DMS 273 treated with DMSO at 0.1 percent for 48 hours (cell line): ENCODE results near the gene NFS1.
"Not testable (repeated sequence)": the region's sequence is repeated elsewhere in the genome, so short reads cannot be mapped to it uniquely, and the experiment has no call there.

ENCODE experiments used
- DNase-seq: peaks from one replicate; lab custom pipeline; 2025; lab: John Stamatoyannopoulos, UW

Gene NFS1

DNA sequence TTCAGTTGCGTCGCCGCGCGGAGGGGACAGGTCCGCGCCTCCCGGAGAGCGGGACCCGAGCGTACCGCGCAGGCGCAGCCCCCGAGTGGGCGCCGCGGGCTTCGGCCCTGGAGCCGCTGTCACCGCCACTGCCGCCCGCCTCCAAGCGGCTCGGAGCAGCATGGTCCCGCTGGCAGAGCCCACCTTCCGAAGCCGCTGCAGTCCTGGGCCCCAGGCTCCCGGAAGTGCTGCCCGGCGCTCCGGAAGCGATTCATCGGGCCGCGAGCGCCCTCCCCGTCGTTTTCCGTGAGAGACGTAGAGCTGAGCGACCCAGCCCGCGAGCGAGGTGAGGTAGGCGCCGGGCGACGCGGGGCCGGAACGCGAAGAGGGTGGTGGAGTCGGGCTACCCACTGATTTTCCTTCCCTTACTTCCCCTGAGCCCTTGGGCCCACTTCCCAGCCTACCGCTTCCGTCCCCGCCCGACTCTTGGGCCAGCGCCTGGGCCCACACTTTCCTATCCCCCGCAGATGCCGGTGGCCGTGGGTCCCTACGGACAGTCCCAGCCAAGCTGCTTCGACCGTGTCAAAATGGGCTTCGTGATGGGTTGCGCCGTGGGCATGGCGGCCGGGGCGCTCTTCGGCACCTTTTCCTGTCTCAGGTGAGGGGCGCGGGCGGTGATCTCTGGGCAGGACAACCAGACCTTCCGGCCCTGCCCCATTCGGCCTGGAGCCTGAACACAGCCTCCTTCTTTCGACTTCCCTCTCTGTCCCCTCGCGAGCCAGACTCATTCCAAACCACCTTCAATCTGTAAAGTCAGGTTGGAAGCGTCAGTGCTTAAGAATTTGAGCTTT, at the start of gene NFS1, which contains the start of gene ROMO1:
NFS1 (minus strand) TSS at position 226 of the 830 bp plus-strand sequence; CDS start at position 162, 64 bp downstream.
ROMO1 (plus strand) TSS at position 279 of the 830 bp plus-strand sequence; CDS start at position 507, 228 bp downstream.
- peak; percentile 29 for DNase-seq

DNA sequence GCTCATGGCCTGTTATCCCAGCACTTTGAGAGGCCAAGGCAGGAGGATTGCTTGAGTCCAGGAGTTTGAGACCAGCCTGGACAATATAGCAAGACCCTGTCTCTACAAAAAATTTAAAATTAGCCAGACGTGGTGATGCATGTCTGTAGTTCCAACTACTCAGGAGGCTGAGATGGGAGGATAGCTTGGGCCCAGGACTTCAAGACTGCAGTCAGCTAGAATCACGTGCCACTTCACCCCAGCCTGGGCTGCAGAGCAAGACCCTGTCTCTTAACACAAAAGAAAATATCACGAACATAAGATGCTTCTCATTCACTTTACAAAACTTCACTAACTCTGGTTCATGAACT, 45.3 kb upstream of the NFS1 start:
- DNase-seq: not testable (repeated sequence)

DNA sequence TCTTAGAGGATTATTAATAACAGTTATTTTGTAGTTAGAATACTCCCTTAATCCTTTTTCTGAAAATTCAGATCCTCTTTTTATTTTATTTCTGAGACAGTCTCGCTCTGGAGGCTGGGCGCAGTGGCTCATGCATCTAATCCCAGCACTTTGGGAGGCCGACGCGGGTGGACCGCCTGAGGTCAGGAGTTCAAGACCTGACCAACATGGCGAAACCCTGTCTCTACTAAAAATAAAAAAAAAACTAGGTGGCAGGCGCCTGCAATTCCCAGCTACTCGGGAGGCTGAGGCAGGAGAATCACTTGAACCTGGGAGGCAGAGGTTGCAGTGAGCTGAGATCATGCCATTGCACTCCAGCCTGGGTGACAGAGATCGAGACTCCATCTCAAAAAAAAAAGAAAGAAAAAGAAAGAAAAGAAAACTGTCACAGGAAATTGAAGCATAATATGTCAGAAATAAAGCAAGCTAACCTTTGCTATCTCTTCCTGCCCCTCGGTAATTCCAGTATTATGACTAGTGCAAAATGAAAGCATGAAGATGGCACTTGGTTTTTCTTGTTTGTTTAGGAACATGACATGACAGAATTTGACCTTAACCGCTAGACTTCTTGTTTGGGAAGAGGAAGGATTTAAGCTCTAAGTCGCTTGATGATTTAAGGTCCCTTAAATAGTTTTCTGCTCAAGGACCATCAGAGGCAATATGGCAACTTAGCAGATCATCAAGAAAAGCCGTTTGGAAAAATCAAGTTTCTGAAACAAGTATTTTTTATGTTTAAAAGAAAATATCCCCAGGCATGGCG, 44.7 kb upstream of the NFS1 start:
- DNase-seq: no peak

DNA sequence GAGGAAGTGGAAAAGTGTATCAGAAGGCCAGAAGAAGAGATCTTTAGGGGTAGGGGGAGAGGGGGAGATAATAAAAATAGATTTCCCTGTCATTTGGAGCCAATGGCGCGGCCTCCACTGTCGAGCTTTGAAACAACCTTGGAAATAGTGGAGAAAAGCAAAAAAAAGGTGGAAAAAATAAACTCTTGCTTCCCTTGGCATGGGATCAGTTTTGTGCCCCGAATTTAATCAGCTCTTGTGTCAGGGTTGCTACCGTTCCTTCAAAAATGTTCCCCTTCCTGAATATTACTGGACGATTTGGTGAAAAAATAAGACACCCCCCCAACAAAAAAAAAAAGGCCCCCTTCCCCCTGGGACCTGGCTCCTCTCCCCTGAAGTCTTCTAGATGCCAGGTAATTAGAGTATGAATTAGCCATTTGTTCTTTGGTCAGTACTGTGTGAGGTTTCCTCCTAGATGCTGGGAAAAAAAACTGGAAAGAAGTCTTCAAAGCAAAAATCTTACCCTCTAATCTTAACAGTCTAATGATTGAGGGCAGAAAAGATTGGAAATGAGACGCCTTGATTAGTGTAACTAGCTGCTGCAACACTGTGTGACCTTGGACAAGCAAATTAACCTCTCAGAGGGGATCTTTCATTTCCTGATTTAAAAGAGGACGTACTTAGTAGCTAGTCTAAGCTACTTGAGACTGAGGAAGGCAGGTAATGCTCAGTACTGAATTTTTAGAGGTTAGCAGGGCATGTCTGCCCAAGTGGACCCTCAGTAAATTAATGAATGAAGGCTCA, 43.8 kb upstream of the NFS1 start:
- DNase-seq: no peak

DNA sequence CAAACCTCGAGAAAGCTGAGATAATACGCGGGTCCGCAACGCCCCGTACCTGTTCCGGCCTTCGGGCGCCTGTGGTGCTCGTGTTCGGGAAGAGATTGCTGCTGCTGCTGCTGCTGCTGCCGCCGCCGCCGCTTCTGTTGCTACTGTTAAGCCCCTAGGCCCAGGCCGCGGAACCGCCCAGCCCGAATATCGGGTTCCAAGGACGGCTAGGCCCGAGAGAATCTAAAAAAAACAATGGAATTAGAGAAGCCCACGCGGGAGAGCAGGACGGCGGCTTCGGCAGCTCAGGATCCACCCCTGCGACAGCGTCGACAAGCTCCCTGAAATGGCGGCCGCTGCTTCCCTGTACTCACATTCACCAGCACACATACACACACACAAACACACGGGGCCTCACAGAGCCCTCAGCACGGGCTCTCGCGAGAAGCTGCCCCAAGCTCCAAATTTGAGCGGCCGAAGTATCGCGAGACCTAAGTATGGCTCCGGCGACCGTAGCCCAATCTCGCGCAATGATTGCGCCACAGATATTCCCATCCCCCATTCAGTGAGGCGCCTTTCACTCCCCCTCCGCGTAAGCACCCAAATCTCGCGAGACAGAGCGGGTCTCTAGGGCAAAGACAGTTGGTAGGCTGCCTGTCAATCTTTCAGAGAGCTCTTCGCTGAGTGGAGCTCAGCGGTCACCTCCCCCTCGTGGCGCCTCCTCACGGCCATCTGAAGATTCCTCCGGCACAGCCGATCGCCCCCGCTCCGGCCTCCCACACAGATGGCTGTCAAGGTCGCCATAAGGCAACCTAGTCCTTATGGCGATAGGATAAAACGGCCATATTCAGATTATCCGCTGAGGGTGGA, 43.0 kb upstream of the NFS1 start, which contains the start of gene RBM39:
RBM39 (minus strand) TSS at position 369 of the 849 bp plus-strand sequence. CDS start 1,386 bp downstream, outside the sequence.
- DNase-seq: peak; percentile 99

DNA sequence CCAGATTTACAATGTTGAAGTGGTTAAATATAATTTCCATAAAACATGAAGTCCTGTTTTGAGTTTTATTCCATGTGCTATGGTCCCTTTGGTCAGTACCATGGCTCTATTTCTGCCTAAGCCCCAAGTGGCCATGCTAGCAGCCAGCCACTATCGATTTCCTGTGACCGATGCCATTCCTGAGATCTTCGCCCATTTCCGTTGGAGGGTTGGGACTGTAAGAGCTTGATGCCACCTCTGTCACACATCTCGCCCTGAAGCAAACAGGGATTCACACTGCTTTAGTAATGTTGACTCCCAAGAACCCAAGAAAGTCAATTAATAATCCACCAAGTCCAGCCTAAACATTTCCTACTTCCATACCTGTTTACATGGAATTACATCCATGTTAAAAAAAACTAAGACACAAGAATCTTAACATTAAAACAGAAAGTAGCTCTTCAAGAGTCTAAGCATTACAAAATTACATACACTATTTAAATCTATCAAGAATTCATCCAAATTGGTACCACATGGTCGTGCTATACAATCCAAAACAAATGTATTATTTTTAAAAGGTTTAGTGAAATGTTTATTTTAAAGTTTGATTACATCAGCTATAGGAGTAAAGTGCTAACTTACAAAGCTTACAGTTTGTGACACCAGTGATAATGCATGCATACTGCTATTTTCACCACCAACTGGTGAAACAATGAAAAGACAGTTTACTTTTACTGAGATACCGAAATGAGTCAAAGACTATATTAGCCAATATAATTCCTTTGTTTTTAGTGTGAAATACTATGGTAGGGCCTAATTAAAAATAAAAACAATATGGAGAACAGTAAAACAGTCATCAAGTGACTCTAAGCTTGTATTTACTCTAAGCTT, 40.4 kb upstream of the NFS1 start:
- DNase-seq: no peak

DNA sequence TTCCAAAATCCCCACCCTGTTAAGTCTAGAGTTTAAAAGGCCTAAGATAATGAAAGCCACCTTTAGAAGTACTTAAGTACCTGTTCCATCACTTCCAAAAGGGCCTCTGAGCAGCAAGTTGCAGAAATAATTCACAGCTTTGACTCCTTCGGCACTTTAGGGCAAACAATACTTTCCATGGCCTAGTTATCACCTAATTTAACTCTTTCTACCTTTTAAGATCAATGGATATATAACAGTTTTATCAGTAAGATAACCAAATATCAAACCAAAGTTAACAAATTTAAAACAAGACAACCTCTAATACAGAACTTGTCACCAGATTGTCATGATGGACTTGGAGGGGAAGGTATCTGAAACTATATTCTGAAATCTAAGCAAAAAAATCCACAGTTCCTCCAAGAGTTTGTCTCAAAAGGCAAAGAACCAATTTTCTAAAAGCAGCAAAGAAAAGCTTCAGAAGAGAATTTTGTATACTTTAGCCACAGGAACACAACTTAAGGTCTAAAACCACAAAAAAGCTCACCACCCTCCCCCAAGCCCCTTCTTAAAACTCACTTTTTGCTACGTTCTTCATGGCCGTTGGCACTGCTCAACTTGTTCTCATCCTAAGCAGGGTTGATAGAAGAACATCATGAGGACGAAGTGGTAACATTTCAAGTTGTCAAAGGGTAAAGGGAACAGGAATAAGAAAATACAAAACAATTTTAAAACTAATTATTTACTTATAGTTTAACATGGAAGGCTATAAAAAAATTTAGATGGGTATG, 39.4 kb upstream of the NFS1 start:
- no peak for DNase-seq

DNA sequence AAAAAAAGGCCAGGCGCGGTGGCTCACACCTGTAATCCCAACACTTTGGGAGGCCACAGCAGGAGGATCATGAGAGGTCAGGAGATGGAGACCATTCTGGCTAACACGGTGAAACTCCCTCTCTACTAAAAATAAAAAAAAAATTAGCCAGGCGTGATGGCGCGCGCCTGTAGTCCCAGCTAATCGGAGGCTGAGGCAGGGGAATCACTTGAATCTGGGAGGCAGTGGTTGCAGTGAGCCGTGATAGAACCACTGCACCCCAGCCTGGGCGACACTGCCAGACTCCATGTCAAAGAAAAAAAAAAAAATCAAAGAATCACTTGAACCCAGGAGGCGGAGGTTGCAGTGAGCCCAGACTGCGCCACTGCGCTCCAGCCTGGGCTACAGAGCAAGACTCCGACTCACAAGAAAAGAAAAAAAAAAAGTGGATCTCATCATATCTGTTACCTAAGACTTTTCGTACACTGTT, 38.7 kb upstream of the NFS1 start:
- no peak for DNase-seq

DNA sequence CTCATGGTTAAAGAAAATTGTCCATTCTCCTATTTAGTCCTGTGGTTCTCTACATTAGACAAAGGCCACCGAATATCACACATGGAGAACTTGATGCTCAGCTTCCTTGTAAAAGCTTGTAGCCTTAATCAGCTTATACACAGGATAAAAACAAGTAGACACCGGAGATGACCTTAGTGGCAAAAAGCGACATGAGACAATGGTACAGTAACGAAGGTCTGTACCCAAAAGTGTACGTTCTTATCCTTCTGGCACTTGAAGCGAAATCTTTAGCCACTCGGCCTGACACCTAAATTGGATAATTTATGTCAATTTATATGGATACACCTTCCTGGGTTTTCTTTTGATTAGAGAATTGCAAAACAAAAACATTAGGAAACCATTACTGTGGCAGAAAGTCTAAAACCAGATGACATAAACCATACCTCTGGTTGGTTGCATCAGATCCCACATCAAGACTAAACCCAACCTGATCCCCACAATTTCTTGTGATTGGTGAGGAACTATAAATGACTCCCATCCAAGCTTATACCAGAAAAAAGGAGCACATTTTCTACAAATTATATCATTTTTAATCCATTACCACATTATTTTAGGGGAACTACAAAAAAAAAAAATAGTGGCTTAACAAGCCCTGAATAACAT, 36.8 kb upstream of the NFS1 start:
- no peak for DNase-seq

DNA sequence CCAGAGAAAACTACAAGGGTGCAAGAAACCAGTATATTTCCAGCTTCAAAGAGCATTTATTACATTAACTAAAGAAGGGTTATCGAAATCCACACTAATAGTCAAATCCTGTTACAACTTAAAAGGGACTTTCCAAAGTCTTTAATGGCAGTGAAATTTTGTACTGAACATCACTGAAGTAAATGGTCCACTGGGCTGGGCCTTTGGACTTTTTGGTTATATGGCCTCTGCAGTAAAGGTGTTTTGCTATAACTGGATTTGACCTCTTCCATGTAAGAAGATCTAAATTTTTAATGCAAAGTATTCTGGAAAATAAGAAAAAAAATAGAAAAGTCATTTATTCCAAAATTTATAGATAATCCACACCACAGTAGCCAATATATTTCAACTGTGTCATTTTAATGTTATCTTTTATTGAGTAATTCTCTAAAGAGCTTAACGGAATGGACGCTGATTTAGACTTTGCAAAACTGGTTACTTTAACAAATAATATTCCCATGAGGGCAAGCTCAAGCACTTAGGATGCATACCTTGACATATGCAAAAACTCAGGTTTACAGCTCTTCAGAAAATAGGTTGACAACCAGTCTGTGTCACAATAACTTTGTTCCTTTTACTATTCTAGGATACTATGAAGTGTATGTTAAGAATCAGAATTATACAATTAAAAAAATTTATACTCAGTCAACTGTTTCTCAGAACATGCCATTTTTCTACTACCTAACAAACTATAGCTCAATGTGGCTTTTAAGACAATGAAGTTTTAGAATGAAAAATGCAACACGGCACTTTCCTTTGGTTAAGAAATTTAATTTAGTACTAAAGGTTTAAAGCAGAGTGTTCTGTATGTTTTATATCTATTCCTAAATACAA, 35.9 kb upstream of the NFS1 start:
- no peak for DNase-seq

DNA sequence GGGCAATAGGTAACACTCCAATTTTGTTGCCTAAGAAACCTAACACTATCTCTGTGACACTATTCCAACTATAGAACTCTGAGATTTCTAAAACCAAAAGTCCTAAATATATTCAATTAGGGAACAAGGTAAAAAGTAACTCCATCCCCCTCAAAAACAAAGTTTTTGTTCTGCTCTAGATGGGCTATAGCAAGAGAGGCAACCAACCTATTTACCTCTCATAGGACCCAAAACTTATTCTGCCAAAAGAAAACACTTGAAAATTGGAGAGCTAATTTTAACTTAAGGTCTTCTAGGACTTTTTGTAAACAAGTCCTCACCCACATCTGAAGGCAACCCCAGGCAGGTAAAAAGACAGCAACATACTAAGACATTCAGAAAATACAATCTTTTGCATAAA, 35.2 kb upstream of the NFS1 start:
- DNase-seq: no peak

DNA sequence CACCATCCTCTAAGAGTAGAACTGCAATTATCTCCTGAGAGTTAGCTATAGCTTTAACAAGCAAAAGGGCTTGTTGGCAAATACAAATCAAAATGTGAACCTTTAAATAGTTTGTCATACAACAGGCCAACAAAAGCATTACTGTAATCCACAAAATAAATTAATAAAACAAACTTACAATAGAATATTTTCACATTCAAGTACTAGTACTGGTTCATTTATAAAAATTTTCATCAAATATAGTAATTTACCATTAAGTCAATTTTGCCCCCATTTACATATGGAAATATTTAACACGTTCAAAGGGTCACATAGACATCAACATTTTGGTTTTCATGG, 33.5 kb upstream of the NFS1 start:
- no peak for DNase-seq

DNA sequence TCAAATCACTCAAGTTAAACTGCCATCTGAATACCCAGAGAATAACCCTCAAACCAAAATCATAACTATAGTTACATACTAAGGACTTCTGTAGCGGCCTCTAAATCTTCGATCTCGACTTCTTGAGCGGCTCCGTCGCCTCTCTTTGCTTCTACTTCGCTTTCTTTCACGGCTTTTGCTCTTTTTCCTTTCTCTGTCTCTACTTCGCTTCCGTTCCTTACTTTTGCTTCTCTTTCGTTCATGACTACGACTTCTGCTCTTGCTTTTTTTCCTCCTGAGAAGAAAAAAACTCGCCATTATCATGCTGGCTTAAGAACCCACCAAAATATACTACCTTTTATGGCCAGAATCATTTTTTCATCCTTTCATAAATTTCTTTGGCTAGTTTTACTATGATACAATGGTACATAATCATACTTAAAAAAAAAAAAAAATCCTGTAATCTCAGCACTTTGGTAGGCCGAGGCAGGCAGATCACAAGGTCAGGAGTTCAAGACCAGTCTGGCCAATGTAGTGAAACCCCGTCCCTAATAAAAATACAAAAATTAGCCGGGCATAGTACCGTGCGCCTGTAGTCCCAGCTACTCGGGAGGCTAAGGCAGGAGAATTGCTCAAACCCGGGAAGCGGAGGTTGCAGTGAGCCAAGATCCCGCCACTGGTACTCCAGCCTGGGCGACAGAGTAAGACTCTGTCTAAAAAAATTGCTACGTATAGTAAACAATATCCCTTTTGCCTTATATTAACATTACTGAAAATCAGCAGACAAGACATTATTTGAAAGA, 32.9 kb upstream of the NFS1 start:
- no peak for DNase-seq

DNA sequence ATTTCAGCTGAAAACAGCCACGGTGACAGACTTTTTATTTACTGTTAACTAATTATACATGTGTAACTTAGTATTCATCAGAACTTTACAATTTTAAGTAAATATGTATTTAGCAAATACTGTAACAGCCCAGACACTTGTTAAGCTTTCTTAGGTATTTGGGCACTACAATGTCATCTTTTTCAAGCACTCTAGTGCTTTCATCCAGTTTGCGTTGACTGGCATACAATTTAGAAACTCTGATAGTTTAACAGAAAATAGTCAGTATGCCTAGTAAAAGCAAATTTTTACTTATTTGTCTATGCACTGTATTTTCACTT, 32.3 kb upstream of the NFS1 start:
- DNase-seq: no peak

DNA sequence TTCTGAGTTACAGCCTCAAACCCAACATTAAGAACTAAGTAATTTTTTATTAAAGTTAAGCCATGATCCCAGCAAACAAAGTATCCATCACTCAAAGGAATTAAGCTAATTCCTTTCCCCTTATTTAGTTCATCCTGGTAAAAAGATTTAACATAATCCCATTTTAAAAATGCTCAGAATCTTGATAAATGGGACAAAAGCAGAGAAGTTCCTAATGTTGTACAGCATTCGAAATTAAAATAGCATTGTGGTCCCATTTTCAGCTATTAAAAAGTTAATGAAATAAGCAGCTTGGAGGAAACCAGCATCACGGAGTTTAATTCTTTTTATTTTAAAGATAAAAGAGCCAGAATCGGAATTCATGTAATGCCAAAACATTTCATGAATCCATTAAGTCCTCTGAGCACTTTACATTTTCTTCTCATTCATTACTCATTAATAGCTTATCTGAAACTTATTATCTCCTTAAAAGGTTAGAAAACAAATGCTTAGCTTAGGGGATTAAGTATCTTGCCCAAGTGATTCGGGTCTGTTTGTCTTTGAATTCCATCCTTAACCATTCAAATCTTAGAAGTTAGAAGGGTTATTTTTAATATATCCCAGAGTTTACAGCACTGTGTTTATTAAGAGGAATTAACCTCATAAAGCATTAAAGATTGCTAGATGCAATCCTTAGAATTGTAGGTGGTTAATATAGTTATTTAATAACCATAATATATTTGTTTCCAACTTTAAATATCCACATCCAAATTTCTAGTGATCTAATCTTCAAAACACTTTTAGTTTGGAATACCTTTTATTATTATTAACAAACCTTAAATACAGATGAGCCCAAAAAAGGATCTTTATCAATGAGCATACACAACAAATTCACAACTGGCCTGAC, 31.7 kb upstream of the NFS1 start:
- DNase-seq: no peak

DNA sequence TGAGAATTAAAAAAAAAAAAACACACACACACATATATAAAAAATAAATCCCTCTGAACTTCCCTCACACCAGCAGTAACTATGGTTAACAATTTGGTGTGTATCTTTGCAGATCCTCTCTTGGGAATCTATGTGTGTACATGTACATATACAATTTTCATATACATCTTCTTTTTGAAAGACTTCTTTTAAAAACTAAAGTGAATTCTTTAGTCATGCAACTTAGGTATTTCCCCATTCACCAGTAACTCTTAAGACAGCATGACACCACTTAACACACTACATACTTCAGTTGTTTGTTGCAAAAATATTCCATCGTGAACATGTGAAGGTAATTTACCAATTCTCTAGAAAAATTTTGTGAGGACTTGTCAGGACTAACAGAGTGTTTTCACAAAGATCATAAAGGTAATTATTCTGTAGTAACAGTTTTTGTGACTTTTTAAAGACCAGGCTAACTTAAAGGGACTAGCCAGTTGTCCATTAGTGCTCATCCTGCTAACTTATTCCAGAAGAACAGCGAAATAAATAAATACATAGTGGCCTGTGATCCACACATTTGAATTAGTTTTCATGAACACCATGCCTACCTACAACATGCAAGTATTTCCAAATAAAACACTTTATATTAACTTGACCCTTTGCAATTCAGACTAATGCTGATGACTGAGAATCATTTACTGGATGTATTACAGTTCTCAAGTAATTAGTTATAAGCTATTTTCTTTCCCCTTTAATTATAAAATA, 30.9 kb upstream of the NFS1 start:
- DNase-seq: no peak
